Ovary (tissue), 9 donors: ENCODE results near the gene MTUS2. TPM values are rescaled to one million over a fixed set of nuclear protein-coding genes. Genes with fewer than 3 reads are reported as not detected.
A peak's percentile ranks its signal among the peaks of the same experiment; 100 is the strongest.

Source experiments
- DNase-seq, 5 donors: peaks; one replicate each; pipeline ENCODE4 v3.0.0-alpha.2; 2019 to 2020
- H3K27ac ChIP-seq, 2 donors: fragments of 200-600 bp; one replicate each; pipeline versions ENCODE4 v1.5.1 to v1.8.0; 2019 to 2022
- H3K27me3 ChIP-seq: fragments of 200-600 bp; one replicate; pipeline ENCODE4 v1.8.0; 2022
- H3K36me3 ChIP-seq: fragments of 200-600 bp; sonication (generic); one replicate; pipeline ENCODE4 v1.5.1; 2019
- H3K4me1 ChIP-seq: one replicate; pipeline ENCODE4 v1.8.1; 2013; ENCODE audit warnings: mild to moderate bottlenecking, moderate library complexity; ENCODE audit not compliant: insufficient read depth
- H3K4me3 ChIP-seq: fragments of 200-600 bp; sonication (generic); one replicate; pipeline ENCODE4 v1.5.1; 2017
- H3K9me3 ChIP-seq, 2 donors: fragments of 200-600 bp in 1 of 2; sonication (generic) in 1 of 2; one replicate each; pipeline versions ENCODE4 v1.5.1 to v1.8.1; 2013 to 2019; ENCODE audit warnings: mild to moderate bottlenecking in 1 of 2, moderate library complexity in 1 of 2
- CTCF ChIP-seq, 3 donors: fragments of 450-650 bp in 2 of 3; fragments of 200-600 bp in 1 of 3; IDR thresholded peaks; one replicate each; pipeline versions ENCODE4 v1.5.1 to v1.8.0; 2016 to 2022; ENCODE audit warnings: antibody characterized with exemption in 3 of 3, mild to moderate bottlenecking in 1 of 3
- EP300 ChIP-seq: sonication (generic); formaldehyde crosslinking; IDR thresholded peaks from one replicate; pipeline ENCODE4 v1.6.1; 2017; ENCODE audit warnings: antibody characterized with exemption
- POLR2A ChIP-seq: fragments of 450-650 bp; IDR thresholded peaks from one replicate; pipeline ENCODE4 v1.6.1; 2017; ENCODE audit warnings: antibody characterized with exemption, mild to moderate bottlenecking, moderate library complexity
- WGBS, 3 donors: extraction: QIAGEN DNeasy Blood & Tissue Kit in 1 of 3; methylation state at CpG; one replicate each; pipeline versions ENCODE4 v1.1.5 to v1.1.7; 2013 to 2017; 5-methylcytosine and 5-hydroxymethylcytosine counted together
- intact Hi-C, 4 donors: fragments of 100-400 bp; cut with DNase I; formaldehyde crosslinking; loops; one replicate each; pipeline versions ENCODE4 v1.11.0 to v1.15.1; 2022 to 2023
- polyA plus RNA-seq, 2 donors: library from polyadenylated mRNA; stranded (reverse); fragments of 200-250 nt in 1 of 2; fragments of 350-450 nt in 1 of 2; fragmentation: Illumina TruSeq in 1 of 2; extraction: RNeasy Lipid Tissue Mini Kit (QIAGEN cat#74804) in 1 of 2; gene quantifications; one replicate each; pipeline ENCODE4 v1.2.3, GENCODE V29; 2013 to 2014
- total RNA-seq, 7 donors: library from RNA; depleted of rRNA in 2 of 7; stranded (reverse); fragments of >200 nt in 2 of 7; fragmentation: NEBNext Ultra II Directional in 3 of 7; extraction: Animal tissue kit (Norgen Biotek cat#: 25700) in 3 of 7; gene quantifications; one replicate each; pipeline versions ENCODE4 v1.1.0 to v1.2.4, GENCODE V29; 2016 to 2023
- donor health status: DM: no; HTN: no; CAD: no; lungs with moderate emphysema.
- donor health status: DM: no; HTN: no; CAD: no.
- donor health status: Bipolar disorder and iron deficiency.
- donor health status: DM: yes; HTN: yes; CAD: no.
- donor health status: DM: no; HTN: no; CAD: no.
- donor health status: DM: yes; HTN: yes; CAD: no.

Gene MTUS2
- total and polyA plus RNA-seq, 9 donors: 1.5 to 8.7 (median 5.4) TPM

DNA sequence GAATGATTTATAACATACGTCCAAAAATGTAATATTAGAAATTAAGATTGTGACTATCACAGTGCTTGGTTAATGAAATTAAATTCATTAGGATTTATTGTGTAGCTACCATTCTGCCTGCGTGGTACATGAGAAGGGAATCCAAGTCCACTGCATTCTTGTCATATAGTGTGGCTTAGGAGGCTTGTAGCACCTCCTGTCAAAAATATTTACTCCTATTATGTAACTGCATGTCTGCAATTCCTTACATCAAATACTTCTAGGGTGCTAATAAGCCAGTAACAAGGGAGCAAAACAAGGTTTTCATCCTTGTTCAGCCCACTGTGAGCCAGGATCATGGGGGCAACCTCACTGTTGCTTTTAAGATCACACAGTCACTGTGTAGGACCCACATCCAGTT, 576.3 kb downstream of the MTUS2 start:
- Histone ChIP-seq H3K27me3 (no peaks in the 10 kb centered on the region), H3K4me1 (peaks cover 1% of the 10 kb centered on the region), H3K36me3 (no peaks in the 10 kb centered on the region), H3K27ac (no peak overlapping the region), H3K9me3 (no peaks in the 10 kb centered on the region), H3K4me3 (no peak overlapping the region)
- DNase-seq: no peak
- 82 to 90% (median 85%) methylated on average over 2 of the region's 2 CpGs for WGBS, 3 donors
- no peak for TF ChIP-seq EP300
- no peak for TF ChIP-seq CTCF (IDR thresholded peaks at IDR 0.05)
- TF ChIP-seq POLR2A: no peak
- intact Hi-C loops: no loop called here

GRCh38 chr13:29397265-29397664, 577.1 kb downstream of the MTUS2 start:
- Histone ChIP-seq H3K27me3 (no peaks in the 10 kb centered on the region), H3K36me3 (no peaks in the 10 kb centered on the region)
- no peak for TF ChIP-seq EP300
- TF ChIP-seq POLR2A: no peak
- TF ChIP-seq CTCF (IDR thresholded peaks at IDR 0.05): no peak

GRCh38 chr13:29402166-29402636, 582.1 kb downstream of the MTUS2 start:
- Histone ChIP-seq H3K4me1 (no peaks in the 10 kb centered on the region), H3K36me3 (no peaks in the 10 kb centered on the region), H3K9me3 (no peaks in the 10 kb centered on the region), H3K27ac (no peak overlapping the region), H3K4me3 (no peak overlapping the region), H3K27me3 (no peaks in the 10 kb centered on the region)
- TF ChIP-seq POLR2A (no peak), EP300 (no peak), CTCF (IDR thresholded peaks at IDR 0.05) (no peak)
- WGBS, 3 donors: 3 to 7% (median 3%) methylated on average over 5 of the region's 5 CpGs
- DNase-seq: peak in 4 of 5 donors; percentile 19 to 39 (median 36)
- intact Hi-C loops: no loop called here

More at GRCh38 chr13:29397265-29397664, 577.1 kb downstream of the MTUS2 start:
- H3K4me1 ChIP-seq: peaks cover under 1% of the 10 kb centered on the region
- no peak overlapping the region for H3K4me3 ChIP-seq
- DNase-seq: no peak
- intact Hi-C loops: no loop called here
- H3K9me3 ChIP-seq: no peaks in the 10 kb centered on the region
- no peak overlapping the region for H3K27ac ChIP-seq
- 84 to 89% (median 88%) methylated on average over 3 of the region's 3 CpGs for WGBS, 3 donors

DNA sequence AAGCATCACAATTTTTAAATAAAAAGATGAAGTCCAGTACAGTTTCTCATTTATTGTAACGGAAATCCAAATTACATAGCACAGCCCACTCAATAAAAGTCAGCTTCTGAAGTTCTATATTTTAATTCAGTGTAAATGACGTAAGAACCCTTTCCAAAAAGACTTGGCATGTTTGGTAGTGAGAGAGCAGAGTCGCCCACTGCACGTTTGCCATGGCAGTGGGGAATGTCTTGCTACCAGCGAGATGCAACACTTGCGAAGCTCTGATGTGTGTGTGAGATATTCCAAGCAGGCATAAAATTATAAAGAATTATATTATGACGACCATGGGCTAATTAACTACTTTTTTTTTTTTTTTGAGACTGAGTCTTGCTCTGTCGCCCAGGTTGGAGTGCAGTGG, 585.3 kb downstream of the MTUS2 start:
- H3K4me1 ChIP-seq: no peaks in the 10 kb centered on the region
- H3K27ac ChIP-seq: no peak overlapping the region
- intact Hi-C loops: no loop called here
- H3K9me3 ChIP-seq: no peaks in the 10 kb centered on the region
- no peak for DNase-seq
- TF ChIP-seq POLR2A (no peak), CTCF (IDR thresholded peaks at IDR 0.05) (no peak), EP300 (no peak)
- H3K36me3 ChIP-seq: no peaks in the 10 kb centered on the region
- H3K4me3 ChIP-seq: no peak overlapping the region
- 81 to 87% (median 86%) methylated on average over 8 of the region's 8 CpGs for WGBS, 3 donors
- H3K27me3 ChIP-seq: no peaks in the 10 kb centered on the region
